ENCODE data around the gene CHMP2A.
"Not testable (repeated sequence)": the region's sequence is repeated elsewhere in the genome, so short reads cannot be mapped to it uniquely, and the experiment has no call there.

The CHMP2A gene

GRCh38 chr19:58553799-58554493 is 959 bp downstream of the CHMP2A start:
- DNase-seq = no peak

- no peak for DNase-seq
These were observed 2.2 kb downstream of the CHMP2A start for GRCh38 chr19:58552655-58553054.

- no peak for DNase-seq
These were observed 3.1 kb downstream of the CHMP2A start for GRCh38 chr19:58551577-58552471.

- DNase-seq = no peak
These were observed 3.8 kb downstream of the CHMP2A start for GRCh38 chr19:58551123-58551497.

- no peak for DNase-seq
These were observed 4.4 kb downstream of the CHMP2A start for GRCh38 chr19:58550362-58551122.

- DNase-seq = no peak
These were observed 5.1 kb downstream of the CHMP2A start for GRCh38 chr19:58549664-58550361.

- no peak for DNase-seq
These were observed 5.8 kb downstream of the CHMP2A start for GRCh38 chr19:58548859-58549663.

GRCh38 chr19:58547323-58548312 is 7.3 kb downstream of the CHMP2A start:
- DNase-seq = no peak

GRCh38 chr19:58546019-58546530 is 8.8 kb downstream of the CHMP2A start:
- DNase-seq = no peak

GRCh38 chr19:58545286-58546018 is 9.5 kb downstream of the CHMP2A start:
- DNase-seq = no peak

GRCh38 chr19:58544591-58545285 is 10.2 kb downstream of the CHMP2A start:
- DNase-seq = no peak

GRCh38 chr19:58543826-58544590 is 10.9 kb downstream of the CHMP2A start, which contains the start of gene TRIM28:
Gene TRIM28, plus strand, starts transcription at chr19:58544064. Its CDS starts 694 bp downstream, at chr19:58544758.
- DNase-seq = no peak

- not testable (repeated sequence) for DNase-seq
These were observed 12.1 kb downstream of the CHMP2A start for GRCh38 chr19:58542641-58543372.

- DNase-seq = not testable (repeated sequence)
These were observed 15.7 kb downstream of the CHMP2A start for GRCh38 chr19:58539169-58539559.

GRCh38 chr19:58538257-58539168 is 16.4 kb downstream of the CHMP2A start:
- DNase-seq = no peak
